M059J (cell line): Measurements from ENCODE around the gene RFX8. TPM values are rescaled to one million over a fixed set of nuclear protein-coding genes. Genes with fewer than 3 reads are reported as not detected.
"Not testable (repeated sequence)": the region's sequence is repeated elsewhere in the genome, so short reads cannot be mapped to it uniquely, and the experiment has no call there.

ENCODE experiments used
- DNase-seq: peaks from one replicate; pipeline ENCODE4 v3.0.0-alpha.2; 2012; ENCODE audit warnings: low read depth
- total RNA-seq: library from RNA; depleted of rRNA; stranded (reverse); fragments of >200 nt; shearing (Covaris generic); gene quantifications from 2 replicates; pipeline ENCODE4 v1.2.3, GENCODE V29; 2014; rRNA removed

The RFX8 gene
- not detected in 2 replicates for total RNA-seq

DNA sequence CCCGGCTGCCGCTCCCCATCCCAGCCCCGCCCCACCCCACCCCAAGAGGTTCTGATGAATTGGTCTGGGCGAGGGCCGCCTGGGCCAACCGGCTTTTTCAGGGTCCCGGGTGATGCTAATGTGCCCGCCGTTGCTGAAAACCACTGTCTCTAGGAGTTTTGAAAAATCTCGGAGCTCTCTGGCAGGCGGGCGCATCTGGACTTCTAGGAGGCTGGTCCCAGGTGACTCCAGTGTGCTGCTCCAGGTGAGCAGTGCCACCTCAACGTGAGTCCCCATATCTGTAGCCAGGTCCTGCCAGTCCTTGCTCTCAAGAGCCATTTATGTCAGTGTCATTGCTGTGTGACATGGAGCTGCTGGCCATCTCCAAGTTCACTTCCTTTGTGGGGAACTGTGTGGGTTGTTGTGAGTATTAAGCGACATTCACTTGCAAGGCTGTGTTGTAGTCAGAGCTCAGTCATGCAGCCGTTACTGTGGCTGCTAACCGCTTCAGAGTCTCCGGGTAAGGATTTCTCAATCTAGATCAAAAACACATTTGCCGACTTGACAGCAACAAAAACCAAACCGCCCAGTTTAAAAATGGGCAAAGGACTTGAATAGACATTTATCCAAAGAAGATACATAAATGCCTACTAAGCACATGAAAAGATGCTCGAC, at the start of gene RFX8:
RFX8 (minus strand) TSS at position 382 of the 654 bp plus-strand sequence. CDS start 8,264 bp downstream, outside the sequence.
- no peak for DNase-seq

GRCh38 chr2:101521487-101521886, 46.6 kb upstream of the RFX8 start:
- no peak for DNase-seq

DNA sequence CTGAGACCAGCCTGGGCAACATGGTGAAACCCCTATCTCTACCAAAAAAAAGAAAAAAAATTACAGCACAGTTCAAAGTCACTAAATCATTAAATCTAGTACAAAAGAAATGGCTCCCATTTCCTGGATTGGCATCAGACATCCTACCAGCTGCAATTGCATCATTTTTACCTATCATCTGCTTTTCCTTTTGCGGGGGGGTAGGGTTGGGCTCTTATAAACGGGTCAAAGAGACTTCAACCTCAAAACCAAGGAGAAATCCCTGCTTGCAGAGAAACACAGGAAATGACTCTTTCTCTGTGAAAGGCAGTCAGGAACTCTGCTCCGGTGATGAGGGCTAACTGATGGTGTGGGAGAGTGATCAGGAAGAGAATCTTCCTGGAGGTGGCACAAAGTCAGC, 45.3 kb upstream of the RFX8 start:
- peak; percentile 86 for DNase-seq

GRCh38 chr2:101518578-101519492, 43.9 kb upstream of the RFX8 start:
- DNase-seq: peak; percentile 77

DNA sequence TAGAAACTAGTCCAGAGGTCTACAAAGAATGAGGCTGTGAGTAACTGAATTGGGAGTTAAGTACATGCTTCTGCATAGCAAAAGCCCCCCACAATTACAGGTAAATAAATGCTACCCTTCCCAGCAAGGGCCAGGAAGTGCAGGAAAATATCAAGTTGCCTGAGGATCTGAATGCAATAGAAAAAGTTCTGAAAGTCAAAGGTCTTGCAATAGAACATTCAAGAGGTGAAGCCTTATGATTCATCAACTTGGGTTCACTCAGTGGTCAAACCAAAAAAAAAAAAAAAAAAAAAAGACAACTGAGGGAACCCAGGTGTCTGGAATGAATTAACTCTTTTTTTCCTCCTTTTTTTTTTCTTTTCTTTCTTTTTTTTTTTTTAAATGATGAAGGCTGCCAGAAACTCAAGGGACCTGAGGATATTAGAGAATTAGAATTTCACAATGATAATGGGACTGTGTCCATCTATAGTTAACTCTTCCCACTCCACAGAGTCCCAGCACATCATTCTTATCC, 42.9 kb upstream of the RFX8 start:
- DNase-seq: peak; percentile 84

- peak; percentile 96 for DNase-seq
Measured at GRCh38 chr2:101516823-101517690, 42.1 kb upstream of the RFX8 start.

DNA sequence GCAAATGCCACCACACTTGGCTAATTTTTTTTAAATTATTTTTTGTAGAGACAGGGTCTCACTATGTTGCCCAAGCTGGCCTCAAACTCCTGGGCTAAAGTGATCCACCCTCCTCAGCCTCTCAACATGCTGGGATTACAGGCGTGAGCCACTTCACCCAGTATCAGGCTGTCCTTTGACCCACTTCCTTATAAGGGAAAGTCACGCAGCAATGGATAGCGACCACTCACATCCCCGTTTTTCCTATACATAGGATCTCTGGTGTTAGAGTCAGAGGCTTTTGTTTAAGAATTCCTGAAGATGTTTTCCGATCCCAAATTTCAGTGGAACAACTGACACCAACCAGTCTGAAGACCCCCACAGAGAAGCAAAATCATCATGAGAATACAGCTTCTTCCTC, 41.4 kb upstream of the RFX8 start:
- no peak for DNase-seq

DNA sequence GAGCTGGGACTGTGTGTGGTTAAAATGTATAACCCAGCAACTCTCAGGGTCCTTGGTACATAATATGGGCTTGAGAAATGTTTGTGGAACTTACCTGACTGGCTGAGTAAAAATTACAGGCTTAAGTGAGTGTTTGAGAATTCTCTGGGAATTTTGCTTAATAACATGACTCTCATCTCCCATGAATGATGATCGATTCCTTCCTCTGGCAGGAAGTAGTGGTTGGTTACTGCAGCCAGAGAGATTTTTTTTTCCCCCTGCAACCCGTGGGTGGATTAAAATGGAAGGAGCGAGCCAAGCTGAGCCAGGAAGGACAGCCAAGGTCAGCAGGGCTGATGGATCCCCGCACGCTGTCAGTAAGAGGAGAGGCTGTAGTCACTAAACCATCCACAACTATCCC, 40.6 kb upstream of the RFX8 start:
- peak; percentile 31 for DNase-seq

DNA sequence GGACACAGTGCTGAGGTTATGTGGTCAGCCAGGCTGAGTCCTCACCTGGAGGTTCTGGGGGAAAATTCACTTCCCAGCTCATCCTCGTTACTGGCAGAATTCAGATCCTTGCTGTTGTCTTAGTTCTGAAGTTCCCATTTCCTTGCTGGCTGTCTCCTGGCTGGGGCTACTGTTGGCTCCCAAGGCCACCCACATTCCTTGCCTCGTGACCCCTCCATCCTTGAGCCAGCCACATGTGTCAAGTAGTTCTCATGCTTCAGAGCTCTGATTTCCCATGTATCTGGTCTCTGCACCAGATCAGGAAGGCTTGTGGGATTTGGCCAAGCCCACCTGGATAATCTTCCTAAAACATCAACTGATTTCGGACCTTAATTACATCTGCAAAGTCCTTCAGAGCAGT, 38.1 kb upstream of the RFX8 start:
- no peak for DNase-seq

DNA sequence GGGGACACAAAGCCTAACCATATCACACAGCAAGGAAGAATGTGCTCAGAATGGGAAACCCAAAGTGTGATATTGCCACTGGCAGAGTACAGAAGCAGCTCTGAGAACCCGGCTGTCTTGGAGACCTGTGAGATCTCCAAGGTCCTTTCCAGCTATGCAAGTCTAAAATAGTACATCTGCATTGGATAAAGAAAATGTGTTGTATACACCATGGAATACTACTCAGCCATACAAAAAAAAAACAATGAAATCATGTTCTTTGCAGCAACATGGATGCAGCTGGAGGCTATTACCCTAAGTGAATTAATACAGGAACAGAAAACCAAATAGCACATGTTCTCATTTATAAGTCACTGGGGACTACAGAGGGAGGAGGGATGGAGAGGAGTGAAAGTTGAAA, 36.5 kb upstream of the RFX8 start:
- DNase-seq: no peak

GRCh38 chr2:101509499-101510284, 34.8 kb upstream of the RFX8 start:
- DNase-seq: no peak

DNA sequence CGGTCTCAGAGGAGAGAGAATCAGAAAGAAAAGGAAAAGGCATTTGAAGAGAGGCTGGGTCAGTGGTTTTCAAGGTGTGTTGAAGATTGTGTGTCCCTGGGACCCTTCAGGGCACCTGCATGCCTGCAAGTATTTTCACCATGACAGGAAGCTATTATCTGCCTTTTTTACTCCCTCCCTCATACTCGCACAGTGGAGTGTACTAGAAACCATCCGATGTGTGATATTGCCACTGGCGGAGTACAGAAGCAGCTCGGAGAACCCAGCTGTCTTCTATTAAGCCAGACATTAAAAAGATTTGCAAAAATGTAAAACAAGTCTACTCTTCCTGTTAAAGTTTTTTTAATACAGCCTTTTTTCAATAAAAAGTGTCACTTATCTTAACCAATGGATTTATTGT, 33.7 kb upstream of the RFX8 start:
- DNase-seq: no peak

DNA sequence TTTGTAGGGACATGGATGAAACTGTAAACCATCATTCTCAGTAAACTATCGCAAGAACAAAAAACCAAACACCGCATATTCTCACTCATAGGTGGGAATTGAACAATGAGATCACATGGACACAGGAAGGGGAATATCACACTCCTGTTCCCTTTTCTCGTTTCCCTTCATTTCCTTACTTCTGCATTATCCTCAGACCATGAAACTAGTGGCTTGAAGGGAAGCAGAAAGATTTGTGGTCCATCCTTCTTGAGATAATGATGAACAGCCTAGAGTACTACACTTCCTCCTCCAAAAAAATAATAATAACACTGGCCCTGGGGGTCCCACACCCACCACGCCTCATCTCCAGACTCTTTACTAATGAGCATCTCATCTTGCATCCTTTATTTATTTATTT, 30.4 kb upstream of the RFX8 start:
- not testable (repeated sequence) for DNase-seq

DNA sequence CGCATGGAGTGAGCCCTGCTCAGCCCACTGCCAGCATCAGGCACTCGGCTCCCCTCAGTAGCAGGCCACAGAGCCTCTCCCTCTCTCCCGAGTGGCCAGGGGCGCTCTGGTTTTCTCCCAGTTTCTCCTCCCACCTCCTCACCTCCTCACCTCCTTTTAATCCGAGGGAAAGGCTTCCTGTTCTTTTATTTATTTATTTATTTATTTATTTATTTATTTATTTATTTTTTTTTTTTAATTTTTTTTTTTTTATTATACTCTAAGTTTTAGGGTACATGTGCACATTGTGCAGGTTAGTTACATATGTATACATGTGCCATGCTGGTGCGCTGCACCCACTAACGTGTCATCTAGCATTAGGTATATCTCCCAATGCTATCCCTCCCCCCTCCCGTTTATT, 29.8 kb upstream of the RFX8 start:
- not testable (repeated sequence) for DNase-seq

GRCh38 chr2:101502095-101502494, 27.2 kb upstream of the RFX8 start:
- DNase-seq: no peak

DNA sequence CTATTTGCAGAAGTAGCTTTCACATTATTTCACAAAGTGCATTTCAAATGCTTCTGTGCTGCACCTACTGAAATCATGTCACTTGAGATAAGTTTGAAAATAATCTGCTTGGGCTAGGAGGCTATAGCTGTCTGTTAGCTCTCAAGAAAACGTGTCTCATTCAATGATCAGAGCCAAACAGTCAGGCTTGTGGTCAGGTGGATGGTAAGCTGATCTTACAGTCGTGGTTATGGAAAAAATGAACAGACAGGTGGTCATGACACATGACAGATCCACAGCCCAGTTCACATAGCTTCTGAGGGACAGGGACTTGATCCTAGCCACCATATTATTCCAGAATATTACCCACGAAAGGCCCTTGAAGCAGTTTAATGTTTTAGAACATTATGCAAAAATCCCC, 26.5 kb upstream of the RFX8 start:
- DNase-seq: peak; percentile 82

DNA sequence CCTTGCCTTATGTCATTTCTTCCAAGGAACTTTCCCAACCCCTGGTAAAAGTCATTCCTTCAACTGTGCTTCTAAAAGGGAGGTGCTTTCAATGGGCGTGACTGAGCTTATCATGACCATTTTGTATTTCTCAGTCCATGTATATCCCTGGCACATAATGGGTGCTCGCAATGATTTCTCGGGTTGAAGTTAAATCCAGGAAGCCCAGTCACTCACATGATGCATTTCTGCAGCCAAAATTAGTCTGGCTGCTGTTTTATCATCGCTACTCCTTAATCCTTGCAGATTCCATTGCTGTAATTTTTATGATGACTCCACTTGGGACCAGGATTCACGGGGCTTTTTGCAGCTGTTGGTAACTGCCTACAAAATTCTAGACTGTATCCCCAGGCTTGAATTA, 25.9 kb upstream of the RFX8 start:
- no peak for DNase-seq

- peak; percentile 48 for DNase-seq
Measured at GRCh38 chr2:101500180-101500579, 25.3 kb upstream of the RFX8 start.

DNA sequence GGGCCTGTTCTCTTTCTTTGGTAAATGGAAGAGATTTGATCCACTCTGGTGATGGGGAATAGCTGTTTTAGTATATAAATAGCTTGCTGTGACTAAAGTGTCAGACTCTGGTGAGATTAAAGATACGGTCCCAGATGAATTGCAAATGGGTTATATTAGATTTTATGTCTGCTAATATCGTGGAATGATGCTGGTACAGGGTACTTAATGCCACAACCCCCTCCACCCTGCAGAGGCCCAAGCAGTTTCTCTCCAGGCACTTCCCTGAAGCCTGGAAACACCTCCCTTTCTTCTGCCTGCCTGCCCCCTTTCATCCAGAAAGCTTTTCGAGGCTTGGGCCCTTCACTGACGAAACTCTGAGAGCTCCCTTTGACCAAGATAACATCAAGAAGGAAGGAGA, 21.4 kb upstream of the RFX8 start:
- no peak for DNase-seq

DNA sequence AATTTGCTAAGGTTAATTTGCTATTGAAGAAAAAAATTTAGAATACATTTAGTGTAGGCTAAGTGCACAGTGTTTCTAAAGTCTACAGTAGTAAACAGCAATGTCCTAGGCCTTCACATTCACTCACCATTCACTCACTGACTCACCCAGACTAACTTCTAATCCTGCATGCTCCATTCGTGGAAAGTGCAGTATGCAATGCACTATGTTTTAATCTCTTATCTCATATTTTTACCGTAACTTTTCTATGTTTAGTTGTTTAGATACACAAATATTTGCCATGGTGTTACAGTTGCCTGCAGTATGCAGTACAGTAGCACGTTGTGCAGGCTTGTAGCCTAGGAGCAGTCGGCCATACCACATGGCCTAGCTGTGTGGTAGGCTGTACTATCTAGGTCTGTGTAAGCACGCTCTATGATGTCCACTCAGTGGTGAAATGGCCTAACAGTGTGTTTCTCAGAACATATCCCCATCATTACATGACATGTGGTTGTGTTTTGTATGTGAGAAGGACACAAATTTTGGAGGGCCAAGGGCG, 18.1 kb upstream of the RFX8 start:
- DNase-seq: no peak

DNA sequence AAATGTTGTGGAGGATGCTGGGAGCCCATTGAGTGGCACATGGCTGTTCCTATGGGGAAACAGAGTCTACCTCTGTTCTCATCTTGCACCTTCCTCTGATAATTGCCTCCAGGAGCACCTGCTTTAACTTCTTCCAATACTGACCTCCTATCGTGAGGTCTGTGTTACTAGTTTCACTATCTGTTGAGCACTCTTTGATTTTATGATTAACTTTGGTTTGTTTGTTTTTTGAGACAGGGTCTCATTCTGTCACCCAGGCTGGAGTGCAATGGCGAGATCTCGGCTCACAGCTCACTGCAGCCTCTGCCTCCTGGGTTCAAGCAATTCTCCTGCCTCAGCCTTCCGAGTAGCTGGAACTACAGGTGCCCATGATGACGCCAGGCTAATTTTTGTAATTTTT, 12.1 kb upstream of the RFX8 start:
- DNase-seq: no peak
